Measurements from ENCODE around the gene CCL27. TPM values are rescaled to one million over a fixed set of nuclear protein-coding genes. Genes with fewer than 3 reads are reported as not detected.

Gene CCL27, protein sequence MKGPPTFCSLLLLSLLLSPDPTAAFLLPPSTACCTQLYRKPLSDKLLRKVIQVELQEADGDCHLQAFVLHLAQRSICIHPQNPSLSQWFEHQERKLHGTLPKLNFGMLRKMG
- total RNA-seq (under 1 TPM; 0.35 to 0.39 TPM), polyA plus RNA-seq (not detected)

DNA sequence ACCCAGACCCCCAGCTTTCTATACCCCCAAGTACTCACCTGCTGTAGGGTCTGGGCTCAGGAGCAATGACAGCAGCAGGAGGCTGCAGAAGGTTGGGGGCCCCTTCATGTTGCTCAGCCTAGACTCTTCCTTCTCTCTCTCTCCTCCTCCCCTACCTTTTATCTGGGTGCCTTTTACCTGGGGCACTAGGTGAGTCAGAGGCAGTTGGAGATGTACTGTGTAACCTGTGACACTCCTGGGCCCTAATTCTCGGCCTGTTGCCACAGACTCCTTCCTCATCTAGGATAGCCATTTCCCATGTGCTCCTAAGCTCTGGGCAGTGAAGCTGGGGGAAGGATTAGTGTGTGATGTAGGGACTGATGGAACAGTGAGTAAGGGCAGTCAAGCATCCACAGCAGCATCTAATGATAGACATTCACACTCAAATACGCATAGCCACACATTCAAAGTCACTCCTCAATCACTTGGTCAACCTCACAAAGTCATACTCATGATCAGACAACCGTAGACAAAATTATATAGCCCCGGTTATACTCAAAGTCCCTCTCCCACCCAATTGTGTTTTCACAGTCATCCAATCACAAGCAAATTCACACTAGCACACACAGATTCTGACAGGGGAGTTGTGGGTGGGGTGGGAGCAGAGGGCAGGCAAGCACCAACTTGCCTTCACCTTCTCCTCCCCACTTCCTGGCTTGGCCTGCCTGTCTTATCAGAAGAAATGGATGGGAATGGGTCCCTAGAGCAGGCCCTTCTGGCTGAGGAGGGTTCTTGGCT is at the start of gene CCL27:
TSS of gene CCL27 (minus strand) at position 132 of the 777 bp plus-strand sequence. CDS start at position 108, 24 bp downstream.
- Histone ChIP-seq H3K4me3 (ENCODE audit: low read length) (no peak within 1 kb of the TSS), H3K27me3 (ENCODE audit: insufficient read depth, low read length, poor library complexity, severe bottlenecking) (no peaks in the 10 kb centered on the region), H3K4me1 (ENCODE audit: insufficient read depth, low read length) (peaks cover 48% of the 10 kb centered on the region), H3K9me3 (ENCODE audit: low read length) (no peaks in the 10 kb centered on the region), H3K27ac (ENCODE audit: low read depth, low read length) (peak within 1 kb of the TSS; percentile 46), H3K36me3 (ENCODE audit: insufficient read depth, low read length) (peaks cover 7% of the 10 kb centered on the region)
- peaks cover 0 to 4% of the 10 kb centered on the region in 2 donors for H3K27me3 Mint-ChIP-seq
- H3K4me1 Mint-ChIP-seq, result peaks cover 34 to 53% (median 41%) of the 10 kb centered on the region in 3 donors
- peaks cover 0 to 19% (median 8%) of the 10 kb centered on the region in 3 donors for H3K36me3 Mint-ChIP-seq
- ChIA-PET POLR2A (interaction anchor here (2.1 to 3.0 kb wide), 2 partner anchors 16 to 25 kb away, joined by 7 to 20 read pairs; partner anchors contain the start of genes GALT and SIGMAR1), CTCF (interaction anchor here (1.3 to 4.7 kb wide), 7 partner anchors 13 to 59 kb away, joined by 4 to 54 read pairs (median 16); partner anchors contain the start of genes GALT, IL11RA, RPP25L and SIGMAR1)
- no peak for DNase-seq
- peak within 1 kb of the TSS in 6 of 7 donors; percentile 57 to 83 (median 69) for H3K4me3 Mint-ChIP-seq
- no peaks in the 10 kb centered on the region for H3K9me3 Mint-ChIP-seq
- H3K27ac Mint-ChIP-seq, result peak within 1 kb of the TSS; percentile 86 to 99 (median 95)

- CTCF ChIA-PET, result interaction anchor here (5.7 kb wide), 1 partner anchor 10 kb away, joined by 30 read pairs; no protein-coding TSS in a partner anchor
- Mint-ChIP-seq H3K9me3 (no peaks in the 10 kb centered on the region), H3K4me3 (no peak overlapping the region)
These were observed 49.7 kb upstream of the CCL27 start for GRCh38 chr9:34712140-34712539.

GRCh38 chr9:34710023-34710422 is 47.6 kb upstream of the CCL27 start, which contains the start of gene CCL21:
Gene CCL21 (minus strand): TSS chr9:34710136. CDS start chr9:34710066, 70 bp downstream.
- Histone ChIP-seq H3K4me3 (ENCODE audit: low read length) (no peak within 1 kb of the TSS), H3K27ac (ENCODE audit: low read depth, low read length) (no peak within 1 kb of the TSS), H3K4me1 (ENCODE audit: insufficient read depth, low read length) (no peaks in the 10 kb centered on the region), H3K27me3 (ENCODE audit: insufficient read depth, low read length, poor library complexity, severe bottlenecking) (no peaks in the 10 kb centered on the region), H3K9me3 (ENCODE audit: low read length) (no peaks in the 10 kb centered on the region), H3K36me3 (ENCODE audit: insufficient read depth, low read length) (no peaks in the 10 kb centered on the region)
- no peak for DNase-seq
- H3K27me3 Mint-ChIP-seq, result peaks cover 15 to 23% of the 10 kb centered on the region in 2 donors
- no peaks in the 10 kb centered on the region for H3K4me1 Mint-ChIP-seq
- ChIA-PET CTCF (interaction anchor here (1.1 to 5.7 kb wide), 2 partner anchors 8 to 106 kb away, joined by 4 to 30 read pairs; no protein-coding TSS in a partner anchor), POLR2A (no interaction called here)
- H3K4me3 Mint-ChIP-seq, result no peak within 1 kb of the TSS
- H3K9me3 Mint-ChIP-seq, result no peaks in the 10 kb centered on the region
- no peak within 1 kb of the TSS for H3K27ac Mint-ChIP-seq
- H3K36me3 Mint-ChIP-seq, result no peaks in the 10 kb centered on the region

More at GRCh38 chr9:34712140-34712539, 49.7 kb upstream of the CCL27 start:
- no peak for DNase-seq
- H3K27ac Mint-ChIP-seq, result no peak overlapping the region
- H3K27me3 Mint-ChIP-seq, result peaks cover 19 to 27% of the 10 kb centered on the region in 2 donors
- Histone ChIP-seq H3K27me3 (ENCODE audit: insufficient read depth, low read length, poor library complexity, severe bottlenecking) (no peaks in the 10 kb centered on the region), H3K9me3 (ENCODE audit: low read length) (no peaks in the 10 kb centered on the region), H3K27ac (ENCODE audit: low read depth, low read length) (no peak overlapping the region), H3K36me3 (ENCODE audit: insufficient read depth, low read length) (no peaks in the 10 kb centered on the region), H3K4me1 (ENCODE audit: insufficient read depth, low read length) (no peaks in the 10 kb centered on the region), H3K4me3 (ENCODE audit: low read length) (no peak overlapping the region)
- no peaks in the 10 kb centered on the region for H3K36me3 Mint-ChIP-seq
- POLR2A ChIA-PET, result no interaction called here
- H3K4me1 Mint-ChIP-seq, result no peaks in the 10 kb centered on the region

- Histone ChIP-seq H3K4me1 (ENCODE audit: insufficient read depth, low read length) (no peaks in the 10 kb centered on the region), H3K27me3 (ENCODE audit: insufficient read depth, low read length, poor library complexity, severe bottlenecking) (no peaks in the 10 kb centered on the region), H3K4me3 (ENCODE audit: low read length) (no peak overlapping the region), H3K27ac (ENCODE audit: low read depth, low read length) (no peak overlapping the region), H3K9me3 (ENCODE audit: low read length) (no peaks in the 10 kb centered on the region), H3K36me3 (ENCODE audit: insufficient read depth, low read length) (no peaks in the 10 kb centered on the region)
- Mint-ChIP-seq H3K36me3 (no peaks in the 10 kb centered on the region), H3K9me3 (no peaks in the 10 kb centered on the region), H3K4me1 (no peaks in the 10 kb centered on the region), H3K4me3 (no peak overlapping the region), H3K27me3 (peaks cover 10 to 17% of the 10 kb centered on the region in 2 donors), H3K27ac (no peak overlapping the region)
- ChIA-PET CTCF (interaction anchor here (1.1 to 5.7 kb wide), 2 partner anchors 7 to 105 kb away, joined by 4 to 30 read pairs; no protein-coding TSS in a partner anchor), POLR2A (no interaction called here)
- DNase-seq, result no peak
These were observed 46.9 kb upstream of the CCL27 start for GRCh38 chr9:34709196-34709978.

- Histone ChIP-seq H3K36me3 (ENCODE audit: insufficient read depth, low read length) (no peaks in the 10 kb centered on the region), H3K27ac (ENCODE audit: low read depth, low read length) (no peak overlapping the region), H3K27me3 (ENCODE audit: insufficient read depth, low read length, poor library complexity, severe bottlenecking) (no peaks in the 10 kb centered on the region), H3K4me1 (ENCODE audit: insufficient read depth, low read length) (no peaks in the 10 kb centered on the region), H3K4me3 (ENCODE audit: low read length) (no peak overlapping the region), H3K9me3 (ENCODE audit: low read length) (no peaks in the 10 kb centered on the region)
- POLR2A ChIA-PET, result no interaction called here
- Mint-ChIP-seq H3K4me3 (no peak overlapping the region), H3K27me3 (peaks cover 3 to 4% of the 10 kb centered on the region in 2 donors), H3K36me3 (no peaks in the 10 kb centered on the region), H3K4me1 (peaks cover under 1 to 2% (median 1%) of the 10 kb centered on the region in 3 donors), H3K27ac (no peak overlapping the region), H3K9me3 (no peaks in the 10 kb centered on the region)
- no peak for DNase-seq
- CTCF ChIA-PET, result no interaction called here
These were observed 44.7 kb upstream of the CCL27 start for GRCh38 chr9:34707130-34707529.

- H3K27ac Mint-ChIP-seq, result peak overlapping the region in 6 of 8 donors; percentile 10 to 70 (median 51)
- H3K4me3 ChIP-seq (ENCODE audit: low read length), result peak overlapping the region; percentile 62
These were observed 39.6 kb upstream of the CCL27 start for GRCh38 chr9:34701769-34702736.

More at GRCh38 chr9:34701769-34702736, 39.6 kb upstream of the CCL27 start:
- peak overlapping the region; percentile 72 to 89 (median 83) for H3K4me3 Mint-ChIP-seq
- H3K4me1 ChIP-seq (ENCODE audit: insufficient read depth, low read length), result peaks cover 9% of the 10 kb centered on the region
- H3K4me1 Mint-ChIP-seq, result peaks cover 6 to 16% (median 13%) of the 10 kb centered on the region in 3 donors
- DNase-seq, result peak; percentile 59 to 84 (median 70)
- H3K27ac ChIP-seq (ENCODE audit: low read depth, low read length), result no peak overlapping the region
- H3K27me3 Mint-ChIP-seq, result peaks cover 8 to 9% of the 10 kb centered on the region in 2 donors
- ChIA-PET CTCF (interaction anchor here (0.6 to 4.6 kb wide), 24 partner anchors 9 to 1067 kb away, joined by 3 to 32 read pairs (median 5); partner anchors contain the start of genes CCL19, CCL21, CCL27 and DCTN3), POLR2A (no interaction called here)
- H3K36me3 ChIP-seq (ENCODE audit: insufficient read depth, low read length), result no peaks in the 10 kb centered on the region
- H3K27me3 ChIP-seq (ENCODE audit: insufficient read depth, low read length, poor library complexity, severe bottlenecking), result no peaks in the 10 kb centered on the region
- H3K36me3 Mint-ChIP-seq, result no peaks in the 10 kb centered on the region
- no peaks in the 10 kb centered on the region for H3K9me3 ChIP-seq (ENCODE audit: low read length)
- no peaks in the 10 kb centered on the region for H3K9me3 Mint-ChIP-seq

All from CD8-positive, alpha-beta memory T cell (primary cell).